Measurements from ENCODE around the gene ATPAF1.

DNA sequence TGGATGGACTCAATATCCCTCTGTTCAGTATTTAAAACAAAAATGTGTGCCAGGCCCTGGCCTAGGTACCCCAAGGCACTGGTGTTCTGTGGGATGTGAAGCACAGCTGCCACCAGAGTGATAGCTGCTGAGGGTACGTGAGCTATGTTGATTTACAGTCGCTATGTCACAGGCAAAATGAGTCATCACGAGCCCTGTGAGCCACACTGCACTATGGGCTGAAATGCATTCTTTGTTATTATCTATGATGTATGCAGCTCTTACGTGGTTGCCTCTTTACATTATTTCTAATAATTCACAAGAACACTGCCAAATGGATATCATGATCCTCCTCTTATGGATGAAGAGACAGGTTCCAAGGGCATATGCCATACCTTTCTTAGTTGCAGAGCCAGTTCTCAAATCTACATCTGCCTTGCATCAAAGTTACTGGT, 5.6 kb upstream of the ATPAF1 start:
- no peak for TF ChIP-seq EZH2 (IDR thresholded peaks at IDR 0.05; ENCODE audit: insufficient read depth, low read length)
- TF ChIP-seq, protein P1, sequence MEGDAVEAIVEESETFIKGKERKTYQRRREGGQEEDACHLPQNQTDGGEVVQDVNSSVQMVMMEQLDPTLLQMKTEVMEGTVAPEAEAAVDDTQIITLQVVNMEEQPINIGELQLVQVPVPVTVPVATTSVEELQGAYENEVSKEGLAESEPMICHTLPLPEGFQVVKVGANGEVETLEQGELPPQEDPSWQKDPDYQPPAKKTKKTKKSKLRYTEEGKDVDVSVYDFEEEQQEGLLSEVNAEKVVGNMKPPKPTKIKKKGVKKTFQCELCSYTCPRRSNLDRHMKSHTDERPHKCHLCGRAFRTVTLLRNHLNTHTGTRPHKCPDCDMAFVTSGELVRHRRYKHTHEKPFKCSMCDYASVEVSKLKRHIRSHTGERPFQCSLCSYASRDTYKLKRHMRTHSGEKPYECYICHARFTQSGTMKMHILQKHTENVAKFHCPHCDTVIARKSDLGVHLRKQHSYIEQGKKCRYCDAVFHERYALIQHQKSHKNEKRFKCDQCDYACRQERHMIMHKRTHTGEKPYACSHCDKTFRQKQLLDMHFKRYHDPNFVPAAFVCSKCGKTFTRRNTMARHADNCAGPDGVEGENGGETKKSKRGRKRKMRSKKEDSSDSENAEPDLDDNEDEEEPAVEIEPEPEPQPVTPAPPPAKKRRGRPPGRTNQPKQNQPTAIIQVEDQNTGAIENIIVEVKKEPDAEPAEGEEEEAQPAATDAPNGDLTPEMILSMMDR (IDR thresholded peaks at IDR 0.05; ENCODE audit: insufficient read depth, low read depth, low read length) = no peak
